ENCODE data around the gene RNF167. TPM values are rescaled to one million over a fixed set of nuclear protein-coding genes. Genes with fewer than 3 reads are reported as not detected.
A peak's percentile ranks its signal among the peaks of the same experiment; 100 is the strongest.

The RNF167 gene
- 20.3 TPM for total RNA-seq

GRCh38 chr17:4939796-4940554 is at the start of gene RNF167, which contains the start of gene SLC25A11:
Gene RNF167, plus strand, starts transcription at chr17:4940268. Its CDS starts 642 bp downstream, at chr17:4940910.
Gene SLC25A11, minus strand, starts transcription at chr17:4940046. Its CDS starts 136 bp downstream, at chr17:4939910.
- DNase-seq: peak; percentile 100

- no peak for DNase-seq
These were observed 48.4 kb upstream of the RNF167 start for GRCh38 chr17:4891411-4892410.

- DNase-seq: no peak
These were observed 47.4 kb upstream of the RNF167 start for GRCh38 chr17:4892499-4893221.

- DNase-seq: no peak
These were observed 46.8 kb upstream of the RNF167 start for GRCh38 chr17:4893272-4893671.

- no peak for DNase-seq
These were observed 46.1 kb upstream of the RNF167 start for GRCh38 chr17:4893721-4894560.

- no peak for DNase-seq
These were observed 44.9 kb upstream of the RNF167 start for GRCh38 chr17:4895121-4895520.

- DNase-seq: no peak
These were observed 44.3 kb upstream of the RNF167 start for GRCh38 chr17:4895657-4896331.

GRCh38 chr17:4896332-4897197 is 43.5 kb upstream of the RNF167 start:
- no peak for DNase-seq

GRCh38 chr17:4897198-4897687 is 42.8 kb upstream of the RNF167 start:
- no peak for DNase-seq

GRCh38 chr17:4897785-4898184 is 42.3 kb upstream of the RNF167 start:
- DNase-seq: no peak

- no peak for DNase-seq
These were observed 41.7 kb upstream of the RNF167 start for GRCh38 chr17:4898351-4898750.

GRCh38 chr17:4898927-4899326 is 41.1 kb upstream of the RNF167 start:
- no peak for DNase-seq

GRCh38 chr17:4899341-4900230 is 40.5 kb upstream of the RNF167 start, which contains the start of gene C17orf107:
Gene C17orf107, plus strand, starts transcription at chr17:4899536. Its CDS starts 227 bp downstream, at chr17:4899763.
- peak; percentile 82 for DNase-seq

GRCh38 chr17:4900231-4901107 is 39.6 kb upstream of the RNF167 start:
- peak; percentile 50 for DNase-seq

- DNase-seq: no peak
These were observed 38.9 kb upstream of the RNF167 start for GRCh38 chr17:4901108-4901647.

- peak; percentile 52 for DNase-seq
These were observed 38.3 kb upstream of the RNF167 start for GRCh38 chr17:4901648-4902344.

Data from tongue (tissue), 2 donors.